SK-N-SH (cell line): ENCODE results near the gene GUCY2C. TPM values are rescaled to one million over a fixed set of nuclear protein-coding genes. Genes with fewer than 3 reads are reported as not detected.

Source experiments
- CTCF ChIA-PET: fragments of 300-600, 350-600 bp; formaldehyde crosslinking; extraction: SDS; loops from one replicate; lab custom pipeline; 2021; lab: Yijun Ruan, JAX
- POLR2A ChIA-PET: fragments of 350-600 bp; sonication (Branson Sonifier 250); formaldehyde crosslinking; extraction: SDS; loops from one replicate; lab custom pipeline; 2020; ENCODE audit warnings: antibody characterized with exemption, inconsistent platforms; lab: Yijun Ruan, JAX
- DNase-seq: peaks from one replicate; pipeline ENCODE4 v3.0.0; 2012
- H2AFZ ChIP-seq: fragments of 200-600 bp; sonication (generic); 2 replicates; pipeline ENCODE4 v1.8.1; 2016; ENCODE audit warnings: antibody characterized with exemption, mild to moderate bottlenecking, low read depth
- H3F3A ChIP-seq: fragments of 200-600 bp; sonication (generic); replicated peaks from 2 replicates; pipeline ENCODE3; 2016; ENCODE audit warnings: antibody characterized with exemption, mild to moderate bottlenecking; ENCODE audit not compliant: insufficient read depth
- H3K27ac ChIP-seq, 2 experiments: fragments of 200-500 bp in 1 of 2; fragments of 200-600 bp in 1 of 2; sonication (Bioruptor generic) in 1 of 2; sonication (generic), shearing (Covaris generic) in 1 of 2; 2 replicates each; pipeline versions ENCODE4 v1.5.1 to v1.6.1; 2014 to 2016; ENCODE audit warnings: low read depth in 2 of 2, inconsistent platforms in 1 of 2, low read length in 1 of 2, mild to moderate bottlenecking in 1 of 2, mixed read lengths in 1 of 2
- H3K27me3 ChIP-seq: fragments of 200-600 bp; sonication (generic), shearing (Covaris generic); 2 replicates; pipeline ENCODE4 v1.6.1; 2016; ENCODE audit warnings: mixed run types; ENCODE audit not compliant: insufficient read depth
- H3K36me3 ChIP-seq, 2 experiments: fragments of 200-500 bp in 1 of 2; fragments of 200-600 bp in 1 of 2; sonication (Bioruptor generic) in 1 of 2; sonication (generic) in 1 of 2; replicated peaks in 1 of 2; 2 replicates each; pipeline versions ENCODE3 to v1.5.1; 2014 to 2016; ENCODE audit warnings: low read length in 1 of 2, mild to moderate bottlenecking in 1 of 2; ENCODE audit not compliant: insufficient read depth in 2 of 2, control insufficient read depth in 1 of 2
- H3K4me1 ChIP-seq, 2 experiments: fragments of 200-500 bp in 1 of 2; fragments of 200-600 bp in 1 of 2; sonication (Bioruptor generic) in 1 of 2; sonication (generic), shearing (Covaris generic) in 1 of 2; 2 replicates each; pipeline versions ENCODE4 v1.5.1 to v1.6.1; 2014 to 2016; ENCODE audit warnings: low read depth in 1 of 2, low read length in 1 of 2, mixed run types in 1 of 2; ENCODE audit not compliant: insufficient read depth in 2 of 2, control insufficient read depth in 1 of 2
- H3K4me2 ChIP-seq: fragments of 200-600 bp; sonication (generic), shearing (Covaris generic); 2 replicates; pipeline ENCODE4 v1.6.1; 2017; ENCODE audit warnings: mixed run types
- H3K4me3 ChIP-seq, 2 experiments: fragments of 200-500 bp in 1 of 2; fragments of 200-600 bp in 1 of 2; sonication (Bioruptor generic) in 1 of 2; sonication (generic), shearing (Covaris generic) in 1 of 2; 2 replicates each; pipeline versions ENCODE4 v1.5.1 to v1.8.1; 2014 to 2016; ENCODE audit warnings: low read depth in 2 of 2, inconsistent platforms in 1 of 2, low read length in 1 of 2, mild to moderate bottlenecking in 1 of 2, mixed read lengths in 1 of 2, moderate library complexity in 1 of 2
- H3K79me2 ChIP-seq: fragments of 200-600 bp; sonication (generic); 2 replicates; pipeline ENCODE4 v1.8.1; 2017; ENCODE audit warnings: mild to moderate bottlenecking; ENCODE audit not compliant: insufficient read depth
- H3K9ac ChIP-seq: fragments of 200-600 bp; sonication (generic); 2 replicates; pipeline ENCODE4 v1.6.1; 2017; ENCODE audit warnings: mixed run types
- H3K9me2 ChIP-seq: fragments of 200-600 bp; sonication (generic); 2 replicates; pipeline ENCODE4 v1.6.1; 2017; ENCODE audit warnings: mixed run types
- H3K9me3 ChIP-seq: fragments of 200-600 bp; sonication (generic); 2 replicates; pipeline ENCODE4 v1.6.1; 2017; ENCODE audit warnings: mixed run types, mild to moderate bottlenecking, moderate library complexity
- H4K20me1 ChIP-seq: fragments of 200-600 bp; sonication (generic); 2 replicates; pipeline ENCODE4 v1.6.1; 2017; ENCODE audit warnings: mild to moderate bottlenecking, mixed run types; ENCODE audit not compliant: insufficient read depth
- CHD2 ChIP-seq: fragments of 150-350 bp; IDR thresholded peaks from 2 replicates; pipeline ENCODE4 v1.6.1; 2018; ENCODE audit warnings: low read length; ENCODE audit not compliant: partially characterized antibody
- CTCF ChIP-seq: fragments of 200-600 bp; sonication (generic); IDR thresholded peaks from 2 replicates; pipeline ENCODE4 v1.6.1; 2017; ENCODE audit warnings: antibody characterized with exemption, mild to moderate bottlenecking, moderate library complexity
- FOSL2 ChIP-seq: IDR thresholded peaks from 2 replicates; pipeline ENCODE4 v1.4.0; 2012; ENCODE audit warnings: low read depth, mild to moderate bottlenecking, moderate library complexity, borderline replicate concordance
- FOXJ3 ChIP-seq: sonication (generic); formaldehyde crosslinking; IDR thresholded peaks from 2 replicates; pipeline ENCODE4 v1.5.1; 2020; ENCODE audit warnings: mild to moderate bottlenecking, missing genetic modification reagents
- FOXM1 ChIP-seq: IDR thresholded peaks from 2 replicates; pipeline ENCODE4 v1.4.0; 2012; ENCODE audit warnings: low read depth, mild to moderate bottlenecking
- JUND ChIP-seq: IDR thresholded peaks from 2 replicates; pipeline ENCODE4 v1.4.0; 2012
- POLR2AphosphoS5 ChIP-seq: IDR thresholded peaks from 2 replicates; pipeline ENCODE4 v1.6.1; 2012; ENCODE audit warnings: low read depth, low read length
- RAD21 ChIP-seq: IDR thresholded peaks from 2 replicates; pipeline ENCODE4 v1.6.1; 2012; ENCODE audit warnings: mild to moderate bottlenecking, low read length
- RCOR1 ChIP-seq: fragments of 150-350 bp; IDR thresholded peaks from 2 replicates; pipeline ENCODE4 v1.6.1; 2017; ENCODE audit warnings: antibody characterized with exemption, low read length
- RFX5 ChIP-seq: IDR thresholded peaks from 2 replicates; pipeline ENCODE4 v1.6.1; 2012; ENCODE audit warnings: mild to moderate bottlenecking, improper control_type of control experiment, low read length
- RXRA ChIP-seq: IDR thresholded peaks from 2 replicates; pipeline ENCODE4 v1.4.0; 2012; ENCODE audit warnings: low read depth, mild to moderate bottlenecking, borderline replicate concordance
- SMC3 ChIP-seq: IDR thresholded peaks from 2 replicates; pipeline ENCODE4 v1.6.1; 2012; ENCODE audit warnings: low read depth, low read length, improper control_type of control experiment
- TAF1 ChIP-seq: IDR thresholded peaks from 2 replicates; pipeline ENCODE4 v1.6.1; 2012; ENCODE audit warnings: low read depth, mild to moderate bottlenecking, low read length, moderate library complexity, borderline replicate concordance
- TCF12 ChIP-seq: IDR thresholded peaks from 2 replicates; pipeline ENCODE4 v1.4.0; 2012
- USF1 ChIP-seq: IDR thresholded peaks from 2 replicates; pipeline ENCODE4 v1.4.0; 2012; ENCODE audit warnings: low read depth, borderline replicate concordance
- YY1 ChIP-seq: IDR thresholded peaks from 2 replicates; pipeline ENCODE4 v1.4.0; 2012; ENCODE audit warnings: low read depth, mild to moderate bottlenecking
- ZBTB33 ChIP-seq: IDR thresholded peaks from 2 replicates; pipeline ENCODE4 v1.4.0; 2012; ENCODE audit warnings: low read depth, borderline replicate concordance
- WGBS: methylation state at CpG from one replicate; pipeline ENCODE4 v1.1.6; 2017; ENCODE audit warnings: low lambda C conversion rate; 5-methylcytosine and 5-hydroxymethylcytosine counted together
- polyA plus RNA-seq, 3 experiments: library from polyadenylated mRNA; depleted of rRNA; stranded (reverse); fragments of >200 nt; gene quantifications; 2 replicates each; pipeline ENCODE4 v1.2.3, GENCODE V29; 2012

The GUCY2C gene
- polyA plus RNA-seq, 1 of the 3 experiments (the other 2 are of a cell fraction), result not detected

GRCh38 chr12:14691560-14691959 is 4.8 kb downstream of the GUCY2C start:
- no peaks in the 10 kb centered on the region for H3K79me2 ChIP-seq
- no peak overlapping the region for H3K4me2 ChIP-seq
- no peaks in the 10 kb centered on the region for H3K9me3 ChIP-seq
- DNase-seq, result no peak
- H2AFZ ChIP-seq, result no peak overlapping the region
- H3K9me2 ChIP-seq, result no peaks in the 10 kb centered on the region
- H3K27me3 ChIP-seq, result no peaks in the 10 kb centered on the region; the same call in 1 of the 2 replicates
- TF ChIP-seq JUND (no peak), TCF12 (no peak), ZBTB33 (no peak), YY1 (no peak), CHD2 (no peak), FOXJ3 (CRISPR knock-in tag) (no peak), TAF1 (no peak), FOXM1 (no peak), RFX5 (no peak), USF1 (no peak)
- H3K9ac ChIP-seq, result no peak overlapping the region
- H3K27ac ChIP-seq, result no peak overlapping the region
- no peaks in the 10 kb centered on the region for H3F3A ChIP-seq
- H3K4me3 ChIP-seq, result no peak overlapping the region
- H4K20me1 ChIP-seq, result no peaks in the 10 kb centered on the region
- H3K36me3 ChIP-seq, result no peaks in the 10 kb centered on the region
- no peaks in the 10 kb centered on the region for H3K4me1 ChIP-seq
- CTCF ChIA-PET, result no interaction called here
- POLR2A ChIA-PET, result no interaction called here

- CTCF ChIA-PET, result no interaction called here
- H3K4me2 ChIP-seq, result no peak overlapping the region
These were observed 6.4 kb downstream of the GUCY2C start for GRCh38 chr12:14689996-14690395.

GRCh38 chr12:14689144-14689543 is 7.3 kb downstream of the GUCY2C start:
- POLR2A ChIA-PET, result no interaction called here
- no peak for DNase-seq
- Histone ChIP-seq H3K79me2 (no peaks in the 10 kb centered on the region), H3K4me2 (no peak overlapping the region), H4K20me1 (no peaks in the 10 kb centered on the region), H3K4me1 (no peaks in the 10 kb centered on the region), H2AFZ (no peak overlapping the region), H3K27me3 (no peaks in the 10 kb centered on the region; the same call in 1 of the 2 replicates), H3K36me3 (no peaks in the 10 kb centered on the region), H3K9me2 (no peaks in the 10 kb centered on the region), H3K27ac (no peak overlapping the region), H3F3A (no peaks in the 10 kb centered on the region), H3K9me3 (no peaks in the 10 kb centered on the region), H3K9ac (no peak overlapping the region), H3K4me3 (no peak overlapping the region)
- WGBS, result 26% methylated on average over 1 of the region's 1 CpG
- CTCF ChIA-PET, result no interaction called here
- no peak for TF ChIP-seq RAD21
- no peak for TF ChIP-seq RXRA
- TF ChIP-seq YY1, result no peak
- TF ChIP-seq ZBTB33, result no peak
- TF ChIP-seq FOSL2, result no peak
- TF ChIP-seq CTCF, result no peak
- TF ChIP-seq POLR2AphosphoS5, result no peak
- TF ChIP-seq USF1, result no peak
- TF ChIP-seq SMC3, result no peak

More at GRCh38 chr12:14689996-14690395, 6.4 kb downstream of the GUCY2C start:
- no peaks in the 10 kb centered on the region for H3K79me2 ChIP-seq
- no peaks in the 10 kb centered on the region for H3F3A ChIP-seq
- H3K9me2 ChIP-seq, result no peaks in the 10 kb centered on the region
- no peaks in the 10 kb centered on the region; the same call in 1 of the 2 replicates for H3K27me3 ChIP-seq
- no peak overlapping the region for H2AFZ ChIP-seq
- H3K4me3 ChIP-seq, result no peak overlapping the region
- no peak for DNase-seq
- POLR2A ChIA-PET, result no interaction called here
- no peaks in the 10 kb centered on the region for H4K20me1 ChIP-seq
- H3K9me3 ChIP-seq, result no peaks in the 10 kb centered on the region
- H3K36me3 ChIP-seq, result no peaks in the 10 kb centered on the region
- H3K27ac ChIP-seq, result no peak overlapping the region
- no peak for TF ChIP-seq RCOR1
- H3K4me1 ChIP-seq, result no peaks in the 10 kb centered on the region
- H3K9ac ChIP-seq, result no peak overlapping the region
